Spinal cord (tissue), 10 donors: ENCODE measurements around the gene DPP6. TPM values are rescaled to one million over a fixed set of nuclear protein-coding genes. Genes with fewer than 3 reads are reported as not detected.

Experiments used
- DNase-seq, 6 donors: peaks; one replicate each; pipeline versions ENCODE4 v3.0.0 to v3.0.0-alpha.2; 2013 to 2015; ENCODE audit warnings: low spot score in 6 of 6, low read depth in 4 of 6
- H3K27ac ChIP-seq: one replicate; pipeline ENCODE4 v1.5.1; 2013; ENCODE audit warnings: low read depth, low read length, control low read depth
- H3K27me3 ChIP-seq: one replicate; pipeline ENCODE4 v1.6.1; 2013; ENCODE audit warnings: low read length; ENCODE audit not compliant: control insufficient read depth, insufficient read depth
- H3K36me3 ChIP-seq: one replicate; pipeline ENCODE4 v1.6.1; 2013; ENCODE audit warnings: low read length; ENCODE audit not compliant: control insufficient read depth, insufficient read depth
- H3K4me1 ChIP-seq: one replicate; pipeline ENCODE4 v1.6.1; 2013; ENCODE audit warnings: low read length; ENCODE audit not compliant: control insufficient read depth, insufficient read depth
- H3K4me3 ChIP-seq: one replicate; pipeline ENCODE4 v1.5.1; 2013; ENCODE audit warnings: low read depth, low read length, control low read depth
- H3K9me3 ChIP-seq: one replicate; pipeline ENCODE4 v1.6.1; 2013; ENCODE audit warnings: low read length; ENCODE audit not compliant: control insufficient read depth, insufficient read depth
- WGBS: methylation state at CpG from one replicate; pipeline ENCODE4 v1.1.5; 2013; ENCODE audit warnings: missing lambda C conversion rate; ENCODE audit not compliant: insufficient coverage; 5-methylcytosine and 5-hydroxymethylcytosine counted together
- polyA plus RNA-seq, 2 donors: library from polyadenylated mRNA; unstranded; fragments of 120-200 nt; gene quantifications; one replicate each; pipeline ENCODE4 v1.2.1, GENCODE V29; 2013; ENCODE audit not compliant: insufficient read length in 2 of 2
- total RNA-seq, 2 donors: library from RNA; depleted of rRNA in 1 of 2; stranded (reverse); fragments of 120-200 nt in 1 of 2; fragments of >200 nt in 1 of 2; gene quantifications; one replicate each; pipeline versions ENCODE4 v1.2.3 to v1.2.4, GENCODE V29; 2013 to 2014
- donor health status: healthy.

Gene DPP6
- total and polyA plus RNA-seq, 4 donors: 36.3 to 104 (median 78.5) TPM

DNA sequence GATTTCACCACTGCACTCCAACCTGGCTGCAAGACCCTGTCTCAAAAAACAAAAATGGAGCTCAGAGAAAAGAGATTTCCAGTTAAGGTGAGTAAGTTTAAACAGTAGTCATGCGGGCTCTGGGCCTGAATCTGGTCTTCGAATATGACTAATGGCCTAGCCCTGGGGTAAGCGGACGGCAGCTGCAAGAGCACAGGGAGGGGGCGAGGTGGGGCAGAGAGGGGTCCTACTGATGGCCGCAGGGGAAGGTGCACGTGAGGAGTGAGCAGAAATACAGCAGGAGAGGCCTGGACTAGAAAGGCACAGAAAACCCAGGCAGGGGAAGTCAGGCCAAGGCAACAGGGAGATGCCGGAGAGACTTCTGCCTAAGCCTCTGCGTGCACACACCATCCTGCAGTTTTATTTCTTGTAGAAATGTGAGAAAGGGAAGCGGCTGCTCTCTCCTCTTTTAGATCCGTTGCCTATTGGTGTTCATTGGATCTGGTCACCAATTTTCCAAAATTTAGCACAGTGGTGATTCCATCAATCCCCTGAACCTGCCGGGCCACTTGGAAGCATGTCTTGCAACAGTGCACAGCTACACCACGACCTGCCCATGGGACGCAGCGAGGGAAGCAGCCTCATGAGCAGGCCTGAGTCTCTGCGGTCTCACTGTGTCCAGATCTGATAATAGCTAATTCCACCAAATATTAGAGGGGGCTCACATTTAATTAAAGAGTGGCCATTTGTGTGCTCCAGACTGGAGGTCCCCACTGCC, 811.7 kb downstream of the DPP6 start:
- DNase-seq: no peak
- H3K4me3 ChIP-seq: no peak overlapping the region
- no peaks in the 10 kb centered on the region for H3K27me3 ChIP-seq
- no peak overlapping the region for H3K27ac ChIP-seq
- WGBS: 79% methylated on average over 14 of the region's 16 CpGs
- H3K4me1 ChIP-seq: peaks cover 8% of the 10 kb centered on the region
- H3K36me3 ChIP-seq: peaks cover 29% of the 10 kb centered on the region
- no peaks in the 10 kb centered on the region for H3K9me3 ChIP-seq

- 91% methylated on average over 6 of the region's 6 CpGs for WGBS
- Histone ChIP-seq H3K4me3 (no peak overlapping the region), H3K27ac (no peak overlapping the region), H3K27me3 (no peaks in the 10 kb centered on the region), H3K4me1 (peaks cover 8% of the 10 kb centered on the region), H3K9me3 (no peaks in the 10 kb centered on the region), H3K36me3 (peaks cover 31% of the 10 kb centered on the region)
- no peak for DNase-seq
Measured at GRCh38 chr7:154864523-154864891, 812.3 kb downstream of the DPP6 start.

- H3K9me3 ChIP-seq: no peaks in the 10 kb centered on the region
- H3K27me3 ChIP-seq: no peaks in the 10 kb centered on the region
- no peak for DNase-seq
- peaks cover 20% of the 10 kb centered on the region for H3K36me3 ChIP-seq
- H3K4me1 ChIP-seq: peaks cover 12% of the 10 kb centered on the region
- no peak overlapping the region for H3K4me3 ChIP-seq
- 93% methylated on average over 11 of the region's 14 CpGs for WGBS
- no peak overlapping the region for H3K27ac ChIP-seq
Measured at GRCh38 chr7:154865984-154866685, 813.9 kb downstream of the DPP6 start.

DNA sequence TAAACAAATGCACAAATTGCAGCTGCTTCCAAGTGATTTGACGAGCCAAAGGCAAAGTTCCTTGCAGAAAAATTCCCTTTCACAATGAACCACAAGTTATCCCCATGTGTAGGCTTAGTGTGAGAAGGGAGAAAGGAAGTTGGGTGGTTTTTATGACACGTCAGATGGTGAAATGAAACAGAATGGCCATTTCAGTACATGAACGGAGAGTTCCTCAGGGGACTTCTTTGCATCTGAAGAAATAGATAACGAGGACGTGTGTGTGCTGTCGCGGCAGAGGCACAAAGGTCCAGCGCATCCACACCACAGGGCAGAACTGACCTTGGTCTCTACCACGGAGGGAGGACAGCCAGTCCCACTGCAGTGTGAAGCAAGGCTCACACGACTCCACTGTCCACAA, 814.9 kb downstream of the DPP6 start:
- 68% methylated on average over 7 of the region's 10 CpGs for WGBS
- peaks cover 22% of the 10 kb centered on the region for H3K36me3 ChIP-seq
- H3K4me1 ChIP-seq: peaks cover 21% of the 10 kb centered on the region
- no peak overlapping the region for H3K27ac ChIP-seq
- H3K9me3 ChIP-seq: no peaks in the 10 kb centered on the region
- no peaks in the 10 kb centered on the region for H3K27me3 ChIP-seq
- DNase-seq: no peak
- no peak overlapping the region for H3K4me3 ChIP-seq

DNA sequence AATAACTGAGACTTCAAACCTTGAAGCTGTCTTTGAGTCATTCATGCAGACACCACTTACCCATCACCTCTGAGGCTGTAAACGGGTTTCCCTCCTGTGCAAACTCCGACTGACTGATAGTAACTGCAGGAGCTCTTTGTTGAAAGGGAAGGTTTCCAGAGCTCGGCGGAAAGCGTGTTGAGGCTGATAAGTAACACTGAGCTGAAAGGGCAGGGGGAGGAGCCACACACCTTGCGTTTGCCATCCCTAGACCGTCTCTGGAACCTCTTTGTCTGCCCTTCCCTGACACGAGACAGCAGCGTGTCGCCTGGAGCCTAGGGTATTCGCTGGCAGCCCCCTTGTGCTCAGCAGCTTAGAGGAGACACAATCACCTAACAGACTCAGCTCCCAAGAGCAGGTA, 816.7 kb downstream of the DPP6 start:
- 44% methylated on average over 11 of the region's 11 CpGs for WGBS
- Histone ChIP-seq H3K27ac (no peak overlapping the region), H3K9me3 (no peaks in the 10 kb centered on the region), H3K4me3 (no peak overlapping the region), H3K36me3 (peaks cover 29% of the 10 kb centered on the region), H3K4me1 (peaks cover 26% of the 10 kb centered on the region), H3K27me3 (no peaks in the 10 kb centered on the region)
- peak in 1 of 6 donors; percentile 57 for DNase-seq

DNA sequence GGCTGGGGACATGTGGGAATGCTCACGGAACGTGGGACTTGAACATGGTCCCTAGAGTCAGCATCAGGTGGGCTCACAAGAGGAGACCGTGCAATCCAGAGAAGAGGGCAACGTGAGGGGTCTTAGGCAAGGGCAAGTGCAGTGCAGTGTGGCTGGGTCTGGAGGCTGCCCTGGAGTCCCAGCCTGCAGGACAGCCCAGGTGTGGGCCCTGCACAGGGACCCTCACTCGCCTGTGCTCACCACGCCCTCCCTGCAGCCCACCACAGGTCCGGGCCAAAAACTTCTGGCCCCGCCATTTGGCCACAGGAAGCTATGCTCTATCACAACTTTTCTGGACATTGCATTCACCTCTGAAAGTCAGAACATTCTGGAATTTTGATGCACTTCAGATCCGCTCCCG, 817.2 kb downstream of the DPP6 start:
- Histone ChIP-seq H3K9me3 (no peaks in the 10 kb centered on the region), H3K27me3 (no peaks in the 10 kb centered on the region), H3K4me3 (no peak overlapping the region), H3K4me1 (peaks cover 26% of the 10 kb centered on the region), H3K27ac (no peak overlapping the region), H3K36me3 (peaks cover 35% of the 10 kb centered on the region)
- WGBS: 90% methylated on average over 8 of the region's 10 CpGs
- no peak for DNase-seq

DNA sequence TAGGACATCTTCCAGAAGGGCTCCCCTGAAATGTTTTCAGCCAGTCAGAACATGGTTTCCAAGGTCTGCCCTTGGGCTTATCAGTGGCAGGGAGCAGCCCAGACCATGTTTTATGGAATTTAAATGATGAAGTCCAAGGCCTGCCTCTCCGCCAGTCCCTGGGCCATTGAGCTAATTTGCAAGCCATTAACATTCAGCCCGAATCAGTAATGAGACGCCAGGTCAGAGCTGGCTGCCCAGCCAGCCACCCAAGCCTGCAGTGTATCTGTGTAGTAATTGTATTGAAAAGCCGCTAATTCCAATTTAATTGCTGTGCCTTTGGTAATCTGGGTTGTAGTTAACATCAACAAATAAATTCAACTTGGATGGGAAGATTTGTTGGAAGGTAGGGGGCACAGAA, 819.3 kb downstream of the DPP6 start:
- 14% methylated on average over 3 of the region's 4 CpGs for WGBS
- Histone ChIP-seq H3K4me3 (no peak overlapping the region), H3K36me3 (peaks cover 50% of the 10 kb centered on the region), H3K27me3 (no peaks in the 10 kb centered on the region), H3K9me3 (no peaks in the 10 kb centered on the region), H3K4me1 (peaks cover 39% of the 10 kb centered on the region), H3K27ac (peak overlapping the region; percentile 20)
- DNase-seq: peak in 2 of 6 donors; percentile 59 to 84

- peak overlapping the region; percentile 20 for H3K27ac ChIP-seq
- no peak overlapping the region for H3K4me3 ChIP-seq
- peaks cover 50% of the 10 kb centered on the region for H3K36me3 ChIP-seq
- no peaks in the 10 kb centered on the region for H3K9me3 ChIP-seq
- H3K27me3 ChIP-seq: no peaks in the 10 kb centered on the region
- H3K4me1 ChIP-seq: peaks cover 45% of the 10 kb centered on the region
- WGBS: 85% methylated on average over 18 of the region's 20 CpGs
- no peak for DNase-seq
Measured at GRCh38 chr7:154871928-154872750, 819.9 kb downstream of the DPP6 start.

GRCh38 chr7:154872811-154873499, 820.8 kb downstream of the DPP6 start:
- Histone ChIP-seq H3K36me3 (peaks cover 57% of the 10 kb centered on the region), H3K27ac (no peak overlapping the region), H3K9me3 (no peaks in the 10 kb centered on the region), H3K27me3 (no peaks in the 10 kb centered on the region), H3K4me3 (no peak overlapping the region), H3K4me1 (peaks cover 52% of the 10 kb centered on the region)
- no peak for DNase-seq
- 81% methylated on average over 16 of the region's 18 CpGs for WGBS
